NCI-H2196 treated with DMSO at 0.1 percent for 48 hours (cell line): ENCODE measurements around the gene SCP2.
"Not testable (repeated sequence)": the region's sequence is repeated elsewhere in the genome, so short reads cannot be mapped to it uniquely, and the experiment has no call there.

Source experiments
- DNase-seq: peaks from one replicate; lab custom pipeline; 2025; ENCODE audit not compliant: unreplicated experiment; lab: John Stamatoyannopoulos, UW

The SCP2 gene

GRCh38 chr1:52967666-52968065 is 40.6 kb downstream of the SCP2 start:
- DNase-seq: no peak

- DNase-seq: not testable (repeated sequence)
These were observed 42.2 kb downstream of the SCP2 start for GRCh38 chr1:52969234-52969633.

- no peak for DNase-seq
These were observed 43.1 kb downstream of the SCP2 start for GRCh38 chr1:52970149-52970548.

GRCh38 chr1:52973841-52974240 is 46.8 kb downstream of the SCP2 start:
- no peak for DNase-seq

GRCh38 chr1:52976183-52977035 is 49.3 kb downstream of the SCP2 start:
- no peak for DNase-seq

- no peak for DNase-seq
These were observed 51.0 kb downstream of the SCP2 start for GRCh38 chr1:52978045-52978444.

GRCh38 chr1:52992733-52993132 is 65.7 kb downstream of the SCP2 start:
- DNase-seq: not testable (repeated sequence)

- DNase-seq: no peak
These were observed 67.6 kb downstream of the SCP2 start for GRCh38 chr1:52994656-52995055.

- DNase-seq: no peak
These were observed 69.6 kb downstream of the SCP2 start for GRCh38 chr1:52996653-52997052.

- DNase-seq: no peak
These were observed 74.1 kb downstream of the SCP2 start for GRCh38 chr1:53001128-53001527.

- DNase-seq: not testable (repeated sequence)
These were observed 79.5 kb downstream of the SCP2 start for GRCh38 chr1:53006612-53007011.

- DNase-seq: not testable (repeated sequence)
These were observed 83.2 kb downstream of the SCP2 start for GRCh38 chr1:53010247-53010646.

- no peak for DNase-seq
These were observed 84.1 kb downstream of the SCP2 start for GRCh38 chr1:53011175-53011574.

- DNase-seq: peak; percentile 83
These were observed 87.9 kb downstream of the SCP2 start for GRCh38 chr1:53014791-53015507.

- no peak for DNase-seq
These were observed 88.4 kb downstream of the SCP2 start for GRCh38 chr1:53015508-53015860.

GRCh38 chr1:53016705-53017104 is 89.6 kb downstream of the SCP2 start:
- DNase-seq: no peak

GRCh38 chr1:53020588-53020987 is 93.5 kb downstream of the SCP2 start:
- DNase-seq: no peak

- DNase-seq: no peak
These were observed 95.1 kb downstream of the SCP2 start for GRCh38 chr1:53022179-53022578.

- no peak for DNase-seq
These were observed 96.5 kb downstream of the SCP2 start for GRCh38 chr1:53023546-53023945.

- no peak for DNase-seq
These were observed 97.0 kb downstream of the SCP2 start for GRCh38 chr1:53024117-53024516.

GRCh38 chr1:53025034-53025768 is 98.1 kb downstream of the SCP2 start:
- DNase-seq: no peak

GRCh38 chr1:53025769-53026112 is 98.7 kb downstream of the SCP2 start:
- no peak for DNase-seq
